BLaER1 (cell line): Measurements from ENCODE around the gene COL23A1.

Source experiments
- H3K27ac ChIP-seq: shearing (Covaris generic); formaldehyde crosslinking; 2 replicates; pipeline ENCODE4 v1.8.1; 2022
- H3K27me3 ChIP-seq: shearing (Covaris generic); formaldehyde crosslinking; 2 replicates; pipeline ENCODE4 v1.8.1; 2022
- H3K36me3 ChIP-seq: shearing (Covaris generic); formaldehyde crosslinking; 2 replicates; pipeline ENCODE4 v1.8.1; 2022
- H3K4me1 ChIP-seq: shearing (Covaris generic); formaldehyde crosslinking; 2 replicates; pipeline ENCODE4 v1.8.1; 2022
- H3K4me2 ChIP-seq: shearing (Covaris generic); formaldehyde crosslinking; 2 replicates; pipeline ENCODE4 v1.8.1; 2022
- H3K4me3 ChIP-seq: shearing (Covaris generic); formaldehyde crosslinking; 2 replicates; pipeline ENCODE4 v1.8.1; 2022
- H3K9ac ChIP-seq: shearing (Covaris generic); formaldehyde crosslinking; 2 replicates; pipeline ENCODE4 v1.8.1; 2022
- H3K9me3 ChIP-seq: shearing (Covaris generic); formaldehyde crosslinking; 2 replicates; pipeline ENCODE4 v1.8.1; 2022
- H4K20me1 ChIP-seq: shearing (Covaris generic); formaldehyde crosslinking; 2 replicates; pipeline ENCODE4 v1.8.1; 2022
- Cebpa-rat ChIP-seq: shearing (Covaris generic); IDR thresholded peaks from 2 replicates; pipeline ENCODE4 v1.8.1; 2022

The COL23A1 gene

DNA sequence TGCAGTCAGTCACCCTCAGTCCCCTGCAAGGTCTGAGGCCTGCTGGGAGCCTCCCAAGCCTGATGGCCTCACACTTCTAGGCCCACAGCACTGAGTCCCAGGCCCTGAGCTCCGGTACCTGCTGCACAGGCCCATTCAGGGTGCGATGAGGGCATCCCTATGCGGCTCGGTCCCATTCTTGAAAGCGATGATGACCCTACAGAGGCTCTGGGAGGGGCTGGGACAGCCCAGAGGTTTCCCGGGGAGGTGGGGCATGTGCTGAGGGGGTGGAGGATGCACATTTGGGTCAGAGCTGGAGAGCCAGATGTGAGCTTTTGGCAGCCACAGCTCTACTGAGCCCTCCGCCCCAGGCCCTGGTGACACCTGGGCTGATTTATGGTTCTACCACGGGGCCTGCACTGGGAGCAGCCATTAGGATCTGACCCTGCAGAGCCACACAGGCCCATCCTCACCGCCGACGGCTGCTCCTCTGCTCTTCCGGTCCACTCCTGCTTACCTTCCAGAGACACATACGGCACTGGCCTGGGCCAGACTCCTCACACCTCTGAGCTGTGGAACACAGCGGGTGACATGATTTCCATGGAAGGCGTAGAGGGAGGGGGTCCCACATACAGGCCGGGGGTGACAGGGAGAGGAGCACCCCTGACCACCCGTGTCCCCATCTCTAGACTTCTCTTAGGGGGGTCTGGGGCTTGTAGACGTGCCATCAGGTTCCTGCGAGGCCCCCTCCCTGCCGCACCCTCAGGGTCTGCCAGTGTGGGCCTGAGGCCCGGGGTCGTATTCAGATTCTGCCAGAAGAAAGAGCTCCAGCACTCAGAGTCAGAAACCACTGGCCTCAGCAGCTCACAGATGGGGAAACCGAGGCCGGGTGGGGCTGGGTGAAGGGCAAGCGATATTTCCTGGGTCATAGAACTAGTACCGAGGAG, 53.4 kb downstream of the COL23A1 start:
- Histone ChIP-seq H3K36me3 (no peaks in the 10 kb centered on the region), H3K4me2 (no peak overlapping the region), H3K4me1 (0 out of 2 replicates have a peak, but pooled peaks cover 9% of the 10 kb centered on the region), H4K20me1 (no peaks in the 10 kb centered on the region), H3K27ac (no peak overlapping the region), H3K9me3 (no peaks in the 10 kb centered on the region), H3K9ac (no peak overlapping the region), H3K27me3 (no peaks in the 10 kb centered on the region), H3K4me3 (no peak overlapping the region)
- TF ChIP-seq Cebpa-rat = no peak

DNA sequence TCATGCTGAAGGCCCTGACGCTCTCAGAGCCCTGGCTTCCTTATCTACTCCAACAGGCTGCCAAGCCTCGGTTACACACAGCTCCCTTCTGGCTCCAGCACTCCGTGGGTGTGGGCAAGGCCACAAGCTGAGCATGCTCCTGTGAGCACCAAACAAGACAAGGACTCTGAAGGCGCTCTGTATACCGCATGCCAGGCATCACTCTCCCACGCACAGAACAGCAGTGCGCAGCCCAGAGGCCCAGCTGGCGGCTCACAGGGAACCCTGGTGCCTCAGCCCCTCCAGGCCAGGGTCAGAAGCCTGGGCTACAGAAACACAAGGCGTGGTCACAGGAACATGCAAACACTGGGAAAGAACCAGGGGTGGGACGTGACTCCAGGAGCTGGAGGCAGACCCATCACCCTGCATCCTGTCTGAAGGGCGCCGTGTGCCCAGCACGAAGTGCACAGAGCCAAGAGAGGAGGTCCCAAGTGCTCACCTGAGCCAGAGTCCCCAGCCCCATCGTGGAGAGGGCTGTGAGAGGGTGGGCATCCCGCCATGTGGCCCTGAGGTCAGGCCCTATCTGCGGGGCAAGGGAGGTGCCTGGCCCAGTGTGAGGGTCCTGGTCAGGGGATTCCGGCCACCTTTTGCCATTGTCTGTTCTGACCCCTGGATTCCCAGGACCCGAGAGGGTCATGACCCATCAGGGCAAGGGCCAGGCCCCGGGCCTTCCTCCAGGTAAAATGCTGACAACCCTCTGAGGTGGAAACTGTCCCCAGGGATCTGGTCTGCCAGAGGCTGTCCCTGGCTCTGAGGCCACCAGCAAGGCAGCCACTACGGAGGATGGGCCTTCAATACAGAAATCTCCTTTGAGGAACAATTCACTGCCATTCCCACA, 54.7 kb downstream of the COL23A1 start:
- Histone ChIP-seq H3K36me3 (no peaks in the 10 kb centered on the region), H3K27me3 (no peaks in the 10 kb centered on the region)

DNA sequence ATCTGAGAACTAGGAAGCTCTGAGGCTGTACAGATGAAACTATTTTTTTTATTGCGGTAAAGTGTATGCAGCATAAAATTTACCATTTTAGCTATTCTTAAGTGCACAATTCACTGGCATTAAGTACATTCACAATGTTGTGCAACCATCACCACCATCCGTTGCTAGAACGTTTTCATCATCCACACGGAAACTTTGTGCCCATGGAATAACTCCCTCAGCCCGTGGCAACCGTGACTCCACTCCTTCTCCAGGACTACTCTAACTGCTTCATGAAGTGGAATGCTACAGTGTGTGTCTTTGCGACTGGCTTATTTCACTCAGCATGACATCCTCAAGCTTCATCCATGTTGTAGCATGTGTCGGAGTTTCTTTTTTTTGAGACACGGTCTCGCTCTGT, 57.1 kb downstream of the COL23A1 start:
- Histone ChIP-seq H3K4me2 (no peak overlapping the region), H3K36me3 (no peaks in the 10 kb centered on the region), H4K20me1 (no peaks in the 10 kb centered on the region), H3K27ac (no peak overlapping the region), H3K9ac (no peak overlapping the region), H3K9me3 (no peaks in the 10 kb centered on the region), H3K4me3 (no peak overlapping the region), H3K27me3 (no peaks in the 10 kb centered on the region), H3K4me1 (peaks cover 9% of the 10 kb centered on the region; the same call in 1 of the 2 replicates)
- TF ChIP-seq Cebpa-rat = no peak

More for the DNA sequence above, 54.7 kb downstream of the COL23A1 start:
- Histone ChIP-seq H3K4me2 (no peak overlapping the region), H3K9me3 (no peaks in the 10 kb centered on the region), H3K4me3 (no peak overlapping the region), H4K20me1 (no peaks in the 10 kb centered on the region), H3K27ac (no peak overlapping the region), H3K9ac (no peak overlapping the region), H3K4me1 (0 out of 2 replicates have a peak, but pooled peaks cover 9% of the 10 kb centered on the region)
- no peak for TF ChIP-seq Cebpa-rat

DNA sequence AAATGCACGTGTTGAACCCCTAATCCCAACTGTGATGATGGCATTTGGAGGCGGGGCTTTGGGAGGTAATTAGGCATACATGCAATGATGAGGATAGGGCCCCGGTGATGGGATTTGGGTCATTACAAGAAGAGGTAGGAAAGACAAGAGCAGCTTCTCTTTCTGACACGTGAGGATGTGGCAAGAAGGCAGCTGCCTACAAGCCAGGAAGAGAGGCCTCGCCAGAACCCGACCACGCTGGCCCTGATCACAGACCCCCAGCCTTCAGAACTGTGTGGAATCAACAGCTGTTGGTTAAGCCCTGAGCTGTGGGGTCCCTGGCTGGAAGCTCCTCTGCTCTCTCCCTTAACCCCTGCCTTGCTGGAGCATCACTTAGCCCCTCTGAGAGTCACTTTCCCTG, 57.5 kb downstream of the COL23A1 start:
- no peaks in the 10 kb centered on the region for H3K36me3 ChIP-seq
- no peak overlapping the region for H3K4me2 ChIP-seq
- no peaks in the 10 kb centered on the region for H4K20me1 ChIP-seq
- no peak overlapping the region for H3K4me3 ChIP-seq
- H3K9me3 ChIP-seq = no peaks in the 10 kb centered on the region
- peaks cover 9% of the 10 kb centered on the region; the same call in 1 of the 2 replicates for H3K4me1 ChIP-seq
- TF ChIP-seq Cebpa-rat = no peak
- H3K9ac ChIP-seq = no peak overlapping the region
- no peak overlapping the region for H3K27ac ChIP-seq
- H3K27me3 ChIP-seq = no peaks in the 10 kb centered on the region

DNA sequence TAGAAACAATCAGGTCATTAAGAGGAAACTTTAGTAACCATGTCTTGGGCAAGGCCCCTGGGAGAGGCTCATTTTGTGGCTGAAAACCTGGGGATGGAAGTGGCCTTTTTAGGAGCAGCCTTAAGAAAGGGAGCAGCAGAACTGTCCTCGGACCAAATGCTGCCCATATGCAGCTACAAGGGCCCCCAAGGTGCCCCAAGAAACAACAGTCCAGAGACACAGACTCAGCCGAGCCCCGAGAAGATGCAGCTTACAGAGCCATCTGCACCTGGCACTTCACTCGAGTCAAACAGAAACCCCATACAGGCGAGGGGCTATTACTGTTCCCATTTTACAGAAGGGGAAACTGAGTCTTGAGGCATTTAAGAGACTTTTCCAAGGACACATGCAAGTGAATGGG, 58.0 kb downstream of the COL23A1 start:
- Histone ChIP-seq H3K4me3 (no peak overlapping the region), H3K4me1 (peaks cover 9% of the 10 kb centered on the region; the same call in 1 of the 2 replicates), H3K36me3 (no peaks in the 10 kb centered on the region), H3K4me2 (no peak overlapping the region), H4K20me1 (no peaks in the 10 kb centered on the region), H3K9ac (no peak overlapping the region), H3K27me3 (no peaks in the 10 kb centered on the region), H3K9me3 (no peaks in the 10 kb centered on the region), H3K27ac (no peak overlapping the region)
- no peak for TF ChIP-seq Cebpa-rat

DNA sequence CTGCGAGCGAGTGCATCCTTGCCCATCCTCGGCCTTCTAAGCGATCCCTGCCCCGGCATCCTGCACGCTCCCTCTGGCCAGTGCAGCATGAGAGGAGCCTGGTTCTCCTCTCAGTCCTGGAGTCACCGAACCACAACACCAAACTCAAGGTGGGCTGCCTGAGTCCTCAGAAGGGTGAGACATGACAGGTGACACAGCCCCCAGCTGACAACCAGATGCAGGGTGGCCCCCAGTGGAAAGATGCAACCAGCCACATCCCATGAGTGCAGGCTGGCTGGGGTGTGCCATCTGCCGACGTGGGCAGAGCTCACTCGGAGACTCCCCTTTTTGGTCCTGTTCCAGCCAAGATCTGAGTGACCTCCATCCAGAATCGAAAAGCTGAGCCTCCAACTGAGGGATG, 58.4 kb downstream of the COL23A1 start:
- Histone ChIP-seq H3K9ac (no peak overlapping the region), H3K27ac (no peak overlapping the region)

DNA sequence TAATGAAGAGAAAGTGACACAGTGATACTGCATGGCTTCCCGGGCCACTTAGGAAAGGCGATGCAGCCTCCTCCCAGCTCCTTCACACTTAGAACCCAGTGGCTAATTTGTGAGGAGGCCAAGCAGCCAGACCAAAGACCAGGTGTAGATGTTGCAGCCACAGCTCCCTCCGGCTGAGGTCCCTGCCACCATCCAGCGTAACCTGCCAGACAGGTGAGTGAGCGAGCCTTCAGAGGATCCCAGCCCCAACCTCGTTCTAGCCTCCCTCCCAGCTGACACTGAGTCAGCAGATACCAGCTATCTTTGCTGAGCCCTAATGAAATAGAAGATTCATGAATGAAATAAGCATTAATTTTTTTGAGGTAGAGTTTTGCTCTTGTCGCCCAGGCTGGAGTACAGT, 59.7 kb downstream of the COL23A1 start:
- Histone ChIP-seq H3K36me3 (no peaks in the 10 kb centered on the region), H3K4me2 (no peak overlapping the region), H3K27ac (no peak overlapping the region), H3K9ac (no peak overlapping the region), H3K9me3 (no peaks in the 10 kb centered on the region), H4K20me1 (no peaks in the 10 kb centered on the region), H3K4me1 (peaks cover under 1% of the 10 kb centered on the region; the same call in 1 of the 2 replicates), H3K4me3 (no peak overlapping the region), H3K27me3 (no peaks in the 10 kb centered on the region)
- no peak for TF ChIP-seq Cebpa-rat

More for the DNA sequence above, 58.4 kb downstream of the COL23A1 start:
- Histone ChIP-seq H3K9me3 (no peaks in the 10 kb centered on the region), H3K4me3 (no peak overlapping the region), H3K27me3 (no peaks in the 10 kb centered on the region), H4K20me1 (no peaks in the 10 kb centered on the region), H3K36me3 (no peaks in the 10 kb centered on the region), H3K4me2 (no peak overlapping the region), H3K4me1 (peaks cover 9% of the 10 kb centered on the region; the same call in 1 of the 2 replicates)
- TF ChIP-seq Cebpa-rat = no peak

DNA sequence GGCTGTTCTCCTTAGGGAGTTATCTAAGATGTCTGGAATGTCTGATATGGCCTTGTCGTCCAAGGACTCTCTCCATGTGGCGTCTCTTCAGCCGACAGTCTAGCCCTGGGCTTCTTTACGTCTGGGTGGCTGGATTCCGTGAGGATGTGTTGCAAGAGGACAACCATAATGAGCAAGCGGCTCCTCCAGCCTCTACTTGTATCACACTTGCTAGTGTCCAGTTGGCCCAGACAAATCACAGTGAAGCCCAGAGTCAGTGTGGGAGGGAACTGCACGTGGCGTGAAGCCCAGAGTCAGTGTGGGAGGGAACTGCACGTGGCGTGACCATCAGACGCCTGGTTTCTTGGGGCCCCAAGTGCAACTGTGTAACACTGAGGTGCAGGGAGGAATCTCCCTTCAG, 61.1 kb downstream of the COL23A1 start:
- no peaks in the 10 kb centered on the region for H3K27me3 ChIP-seq
- no peaks in the 10 kb centered on the region for H3K9me3 ChIP-seq
- no peaks in the 10 kb centered on the region for H4K20me1 ChIP-seq
- H3K4me3 ChIP-seq = no peak overlapping the region
- H3K27ac ChIP-seq = no peak overlapping the region
- no peaks in the 10 kb centered on the region for H3K36me3 ChIP-seq
- no peak overlapping the region for H3K4me2 ChIP-seq
- peaks cover 6% of the 10 kb centered on the region for H3K4me1 ChIP-seq
- TF ChIP-seq Cebpa-rat = no peak
- H3K9ac ChIP-seq = no peak overlapping the region

DNA sequence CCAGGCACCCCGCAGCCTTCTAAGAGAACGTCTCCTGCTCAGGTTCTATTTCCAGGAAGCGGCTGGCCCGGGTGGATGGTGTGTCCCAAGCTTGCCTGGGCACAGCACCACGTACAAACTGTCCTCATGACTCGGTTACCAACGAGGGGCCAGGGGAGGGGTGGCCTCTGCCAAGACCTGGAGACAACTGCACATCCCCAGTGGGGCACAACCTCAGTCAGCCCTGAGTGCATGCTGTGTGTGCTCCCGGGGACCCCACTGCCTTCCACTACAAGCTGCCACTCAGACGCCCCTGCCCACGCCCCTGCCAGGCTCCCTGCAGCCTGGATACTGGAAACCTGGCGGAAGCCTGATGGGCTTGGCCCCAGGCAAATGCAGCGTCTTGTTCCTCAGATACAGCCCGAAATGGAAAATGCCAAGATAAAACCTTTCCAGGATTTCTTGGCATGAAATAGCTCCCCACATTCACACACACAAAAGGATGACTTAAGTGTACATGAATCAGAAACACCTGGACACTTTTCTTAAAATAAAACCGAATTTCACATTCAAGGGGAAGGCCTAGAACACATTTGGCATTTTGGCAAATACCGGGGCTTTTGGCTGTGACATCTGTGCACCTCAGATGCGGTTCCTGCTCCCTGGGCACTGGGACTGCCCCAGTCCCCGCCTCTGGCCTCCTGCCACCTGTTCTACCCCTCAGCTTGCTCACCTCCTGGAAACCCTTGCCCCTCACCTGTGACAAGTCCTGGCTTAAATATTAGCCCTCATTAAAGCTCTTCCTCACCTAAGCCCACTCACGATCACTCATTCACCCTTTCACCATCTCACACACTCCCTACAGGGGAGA, 62.5 kb downstream of the COL23A1 start:
- Histone ChIP-seq H3K9ac (no peak overlapping the region), H3K27me3 (no peaks in the 10 kb centered on the region), H3K4me2 (no peak overlapping the region), H3K4me3 (no peak overlapping the region), H3K9me3 (no peaks in the 10 kb centered on the region), H3K36me3 (no peaks in the 10 kb centered on the region), H3K4me1 (peaks cover 14% of the 10 kb centered on the region), H4K20me1 (no peaks in the 10 kb centered on the region), H3K27ac (no peak overlapping the region)
- TF ChIP-seq Cebpa-rat = no peak
